Trophoblast cell (in vitro differentiated cells and primary cell): Measurements from ENCODE around the gene PRICKLE3.

ENCODE experiments used
- DNase-seq, 2 donors: peaks; one replicate each; pipeline ENCODE4 v3.0.0-alpha.2; 2016
- H2AFZ ChIP-seq: 2 replicates; pipeline ENCODE4 v1.6.1; 2013; ENCODE audit warnings: low read length, moderate library complexity, mild to moderate bottlenecking; ENCODE audit not compliant: insufficient read depth, poor library complexity
- H2AK5ac ChIP-seq: 2 replicates; pipeline ENCODE4 v1.6.1; 2013; ENCODE audit warnings: mild to moderate bottlenecking, low read length
- H2BK120ac ChIP-seq: 2 replicates; pipeline ENCODE4 v1.6.1; 2013; ENCODE audit warnings: low read length, mild to moderate bottlenecking, moderate library complexity; ENCODE audit not compliant: insufficient read depth, poor library complexity
- H2BK12ac ChIP-seq: 2 replicates; pipeline ENCODE4 v1.6.1; 2013; ENCODE audit warnings: mild to moderate bottlenecking, low read length, moderate library complexity
- H2BK5ac ChIP-seq: 2 replicates; pipeline ENCODE4 v1.6.1; 2013; ENCODE audit warnings: low read length, low read depth, moderate library complexity, mild to moderate bottlenecking; ENCODE audit not compliant: poor library complexity
- H3K14ac ChIP-seq: 2 replicates; pipeline ENCODE4 v1.6.1; 2013; ENCODE audit warnings: mild to moderate bottlenecking, low read length
- H3K18ac ChIP-seq: 2 replicates; pipeline ENCODE4 v1.6.1; 2013; ENCODE audit warnings: mild to moderate bottlenecking, low read length
- H3K23ac ChIP-seq: 2 replicates; pipeline ENCODE4 v1.6.1; 2013; ENCODE audit warnings: low read length
- H3K27ac ChIP-seq: 2 replicates; pipeline ENCODE4 v1.5.1; 2013; ENCODE audit warnings: low read depth, mild to moderate bottlenecking, inconsistent platforms, low read length, moderate library complexity
- H3K27me3 ChIP-seq: 2 replicates; pipeline ENCODE4 v1.6.1; 2013; ENCODE audit warnings: inconsistent platforms, mild to moderate bottlenecking, low read length, moderate library complexity; ENCODE audit not compliant: insufficient read depth
- H3K36me3 ChIP-seq, 2 experiments: 1 replicate in 1 of 2; 2 replicates in 1 of 2; pipeline ENCODE4 v1.6.1; 2013; ENCODE audit warnings: low read length in 2 of 2, mild to moderate bottlenecking in 2 of 2, moderate library complexity in 1 of 2; ENCODE audit not compliant: insufficient read depth in 2 of 2, control insufficient read depth in 1 of 2
- H3K4ac ChIP-seq: 2 replicates; pipeline ENCODE4 v1.6.1; 2013; ENCODE audit warnings: low read depth, mild to moderate bottlenecking, low read length, moderate library complexity
- H3K4me1 ChIP-seq, 2 experiments: 1 replicate in 1 of 2; 2 replicates in 1 of 2; pipeline ENCODE4 v1.6.1; 2013; ENCODE audit warnings: low read length in 2 of 2, mild to moderate bottlenecking in 2 of 2, moderate library complexity in 1 of 2; ENCODE audit not compliant: insufficient read depth in 2 of 2, control insufficient read depth in 1 of 2
- H3K4me2 ChIP-seq: 2 replicates; pipeline ENCODE4 v1.6.1; 2013; ENCODE audit warnings: inconsistent platforms, mild to moderate bottlenecking, low read length, moderate library complexity
- H3K4me3 ChIP-seq: 2 replicates; pipeline ENCODE4 v1.5.1; 2013; ENCODE audit warnings: mild to moderate bottlenecking, low read depth, low read length, inconsistent platforms
- H3K79me1 ChIP-seq: one replicate; pipeline ENCODE4 v1.6.1; 2013; ENCODE audit warnings: low read length
- H3K79me2 ChIP-seq: 2 replicates; pipeline ENCODE4 v1.6.1; 2013; ENCODE audit warnings: low read length, mild to moderate bottlenecking; ENCODE audit not compliant: control insufficient read depth, insufficient read depth, poor library complexity
- H3K9ac ChIP-seq: 2 replicates; pipeline ENCODE4 v1.6.1; 2013; ENCODE audit warnings: mild to moderate bottlenecking, low read length
- H3K9me3 ChIP-seq: 2 replicates; pipeline ENCODE4 v1.6.1; 2013; ENCODE audit warnings: low read depth, mild to moderate bottlenecking, control low read depth, inconsistent platforms, low read length; ENCODE audit not compliant: insufficient read depth
- H4K12ac ChIP-seq: 2 replicates; pipeline ENCODE4 v1.6.1; 2013; ENCODE audit warnings: low read depth, mild to moderate bottlenecking, low read length, moderate library complexity
- H4K8ac ChIP-seq: 2 replicates; pipeline ENCODE4 v1.6.1; 2013; ENCODE audit warnings: low read depth, mild to moderate bottlenecking, low read length, moderate library complexity
- H4K91ac ChIP-seq: one replicate; pipeline ENCODE4 v1.6.1; 2013; ENCODE audit warnings: low read depth, mild to moderate bottlenecking, low read length, moderate library complexity
- WGBS: extraction: QIAGEN DNeasy Blood & Tissue Kit; methylation state at CpG from one replicate; pipeline ENCODE4 v1.1.7; 2013; ENCODE audit warnings: missing lambda C conversion rate; ENCODE audit not compliant: insufficient read length, insufficient coverage; ENCODE audit errors: extremely low coverage; 5-methylcytosine and 5-hydroxymethylcytosine counted together

Gene PRICKLE3

GRCh38 chrX:49231333-49232000, 45.3 kb upstream of the PRICKLE3 start:
- Histone ChIP-seq H3K18ac (no peak overlapping the region), H2BK120ac (no peak overlapping the region), H2AFZ (peak overlapping the region; percentile 70), H3K27ac (no peak overlapping the region), H2BK5ac (no peak overlapping the region), H3K79me2 (peaks cover 2% of the 10 kb centered on the region), H2BK12ac (no peak overlapping the region), H3K9ac (no peak overlapping the region), H3K36me3 (no peaks in the 10 kb centered on the region), H3K23ac (no peak overlapping the region), H3K4ac (no peak overlapping the region), H2AK5ac (no peak overlapping the region), H4K91ac (no peak overlapping the region), H3K27me3 (no peaks in the 10 kb centered on the region), H3K4me1 (peaks cover 5 to 6% of the 10 kb centered on the region in 2 experiments), H3K9me3 (no peaks in the 10 kb centered on the region), H3K14ac (no peak overlapping the region), H3K79me1 (peaks cover 4% of the 10 kb centered on the region), H3K4me2 (peak overlapping the region; percentile 24), H4K8ac (no peak overlapping the region), H4K12ac (no peak overlapping the region), H3K4me3 (no peak overlapping the region)
- DNase-seq = no peak
- WGBS = no CpG with 5 or more reads among the region's 10 CpGs

DNA sequence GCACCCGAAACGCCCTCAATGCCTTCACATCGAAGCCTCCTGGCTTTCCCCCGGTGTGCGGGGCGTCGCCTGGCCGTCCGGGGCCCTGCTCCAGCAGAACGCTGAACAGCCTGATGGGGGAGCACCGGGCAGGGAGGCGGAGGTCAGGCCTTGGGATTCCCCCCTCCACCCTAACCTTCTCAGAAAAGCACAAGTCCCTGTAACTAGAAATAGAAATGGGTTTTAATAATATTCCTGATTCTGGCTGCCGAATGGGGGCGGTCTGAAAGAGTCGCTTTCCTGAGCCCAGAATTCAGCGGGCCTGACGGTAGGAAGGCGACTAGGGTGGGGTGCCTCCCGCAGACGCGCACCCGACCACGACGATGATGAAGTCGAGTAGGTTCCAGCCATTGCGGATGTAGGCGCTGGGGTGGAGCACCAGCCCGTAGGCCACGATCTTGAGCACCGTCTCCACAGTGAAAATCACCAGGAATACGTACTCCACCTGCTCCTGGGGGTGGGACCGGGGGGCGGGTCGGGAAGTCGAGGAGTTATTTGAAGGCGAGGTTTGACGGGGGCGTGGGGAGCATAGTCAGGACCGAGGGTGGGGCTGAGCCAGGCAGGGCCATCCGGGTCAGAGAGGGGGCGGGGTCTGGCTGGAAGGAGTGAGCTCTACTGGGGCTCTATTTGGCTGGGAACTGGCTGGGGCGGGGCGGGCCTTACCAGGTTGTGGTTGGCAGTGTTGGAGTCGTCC, 44.5 kb upstream of the PRICKLE3 start:
- H2BK12ac ChIP-seq = no peak overlapping the region
- H3K23ac ChIP-seq = no peak overlapping the region
- peak overlapping the region; percentile 60 for H3K4me3 ChIP-seq
- H3K79me1 ChIP-seq = peaks cover 3% of the 10 kb centered on the region
- DNase-seq = peak in 1 of 2 donors; percentile 8
- H3K79me2 ChIP-seq = peaks cover 2% of the 10 kb centered on the region
- no peak overlapping the region for H4K91ac ChIP-seq
- H2BK120ac ChIP-seq = no peak overlapping the region
- H3K4me1 ChIP-seq = peaks cover 5 to 6% of the 10 kb centered on the region in 2 experiments
- no peaks in the 10 kb centered on the region for H3K9me3 ChIP-seq
- peak overlapping the region; percentile 81 for H4K12ac ChIP-seq
- no peaks in the 10 kb centered on the region for H3K36me3 ChIP-seq
- peak overlapping the region; percentile 35 for H3K14ac ChIP-seq
- H3K27ac ChIP-seq = no peak overlapping the region
- H3K4me2 ChIP-seq = peak overlapping the region; percentile 71
- no peak overlapping the region for H2AK5ac ChIP-seq
- no peak overlapping the region for H2BK5ac ChIP-seq
- H3K18ac ChIP-seq = no peak overlapping the region
- no peak overlapping the region for H3K9ac ChIP-seq
- no peak overlapping the region for H3K4ac ChIP-seq
- WGBS = no CpG with 5 or more reads among the region's 44 CpGs
- H3K27me3 ChIP-seq = no peaks in the 10 kb centered on the region
- H2AFZ ChIP-seq = peak overlapping the region; percentile 70
- H4K8ac ChIP-seq = peak overlapping the region; percentile 58

- Histone ChIP-seq H3K27ac (no peak overlapping the region), H4K8ac (no peak overlapping the region), H4K91ac (no peak overlapping the region), H3K36me3 (no peaks in the 10 kb centered on the region), H3K27me3 (no peaks in the 10 kb centered on the region), H3K4me3 (no peak overlapping the region), H3K18ac (no peak overlapping the region), H3K9ac (no peak overlapping the region), H2AK5ac (no peak overlapping the region), H3K4ac (no peak overlapping the region), H3K14ac (no peak overlapping the region), H4K12ac (no peak overlapping the region), H2BK12ac (no peak overlapping the region), H3K4me2 (no peak overlapping the region), H3K23ac (no peak overlapping the region), H2AFZ (no peak overlapping the region), H3K9me3 (no peaks in the 10 kb centered on the region), H3K4me1 (peaks cover 5 to 6% of the 10 kb centered on the region in 2 experiments), H3K79me2 (no peaks in the 10 kb centered on the region), H2BK120ac (no peak overlapping the region), H3K79me1 (no peaks in the 10 kb centered on the region), H2BK5ac (no peak overlapping the region)
- DNase-seq = no peak
- WGBS = no CpG with 5 or more reads among the region's 17 CpGs
Measured at GRCh38 chrX:49228185-49228584, 42.0 kb upstream of the PRICKLE3 start.

GRCh38 chrX:49227726-49228125, 41.6 kb upstream of the PRICKLE3 start:
- Histone ChIP-seq H2BK5ac (no peak overlapping the region), H4K8ac (no peak overlapping the region), H3K9ac (no peak overlapping the region), H3K18ac (no peak overlapping the region), H3K4ac (no peak overlapping the region), H3K4me2 (no peak overlapping the region), H2BK12ac (no peak overlapping the region), H2AK5ac (no peak overlapping the region), H3K79me2 (no peaks in the 10 kb centered on the region), H3K27me3 (no peaks in the 10 kb centered on the region), H4K91ac (no peak overlapping the region), H2BK120ac (no peak overlapping the region), H2AFZ (no peak overlapping the region), H3K4me3 (no peak overlapping the region), H3K36me3 (no peaks in the 10 kb centered on the region), H3K9me3 (no peaks in the 10 kb centered on the region), H3K4me1 (peaks cover 5 to 6% of the 10 kb centered on the region in 2 experiments), H4K12ac (no peak overlapping the region), H3K23ac (no peak overlapping the region), H3K14ac (no peak overlapping the region), H3K27ac (no peak overlapping the region), H3K79me1 (no peaks in the 10 kb centered on the region)
- no CpG with 5 or more reads among the region's 2 CpGs for WGBS
- no peak for DNase-seq
